ENCODE measurements around the gene NKD2.
"Not testable (repeated sequence)": the region's sequence is repeated elsewhere in the genome, so short reads cannot be mapped to it uniquely, and the experiment has no call there.

Gene NKD2

GRCh38 chr5:1059884-1060263 is 51.3 kb downstream of the NKD2 start:
- DNase-seq = no peak

GRCh38 chr5:1060535-1060981 is 52.0 kb downstream of the NKD2 start:
- DNase-seq = no peak

- DNase-seq = not testable (repeated sequence)
These were observed 52.7 kb downstream of the NKD2 start for GRCh38 chr5:1061292-1061691.

GRCh38 chr5:1061916-1062315 is 53.3 kb downstream of the NKD2 start:
- no peak for DNase-seq

DNA sequence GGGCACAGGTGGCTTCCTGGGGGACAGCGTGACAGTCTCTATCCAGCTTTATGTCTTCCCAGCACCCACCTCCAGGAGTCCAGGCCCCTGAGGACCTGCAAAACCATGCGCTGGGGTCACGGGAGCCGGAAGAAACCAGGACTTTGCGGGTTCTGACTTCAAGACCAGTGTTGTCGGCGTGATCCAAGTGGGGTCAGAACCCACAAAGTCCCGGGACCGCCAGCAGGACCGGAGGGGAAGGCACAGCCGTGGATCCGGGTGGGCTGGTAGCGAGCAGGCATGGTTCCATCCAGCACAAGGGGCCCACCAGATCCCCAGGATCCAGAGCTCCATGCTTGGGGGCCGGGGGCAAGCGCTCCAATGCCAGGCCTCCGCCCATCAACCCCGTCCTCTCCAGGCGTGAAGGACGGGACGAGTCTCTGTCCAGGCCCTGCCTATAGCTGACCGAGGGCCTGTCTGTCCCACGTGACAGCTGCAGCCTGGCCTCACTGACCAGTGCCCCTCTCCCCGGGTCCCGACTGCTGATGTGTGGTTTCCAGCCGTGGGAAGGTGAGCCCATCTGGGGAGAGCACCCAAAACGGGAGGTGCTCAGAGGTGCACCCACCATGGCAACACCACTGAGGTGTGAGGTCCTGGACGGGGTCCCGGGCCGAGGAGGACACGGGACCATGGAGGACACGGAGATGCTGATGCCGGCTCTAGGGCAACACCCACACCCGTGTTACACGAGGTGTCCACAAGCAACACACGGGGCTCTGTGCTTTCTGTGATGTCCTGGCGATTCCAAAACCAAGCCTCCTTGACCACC is 54.4 kb downstream of the NKD2 start:
- no peak for DNase-seq

- no peak for DNase-seq
These were observed 55.2 kb downstream of the NKD2 start for GRCh38 chr5:1063661-1064382.

GRCh38 chr5:1064383-1065142 is 56.0 kb downstream of the NKD2 start:
- no peak for DNase-seq

DNA sequence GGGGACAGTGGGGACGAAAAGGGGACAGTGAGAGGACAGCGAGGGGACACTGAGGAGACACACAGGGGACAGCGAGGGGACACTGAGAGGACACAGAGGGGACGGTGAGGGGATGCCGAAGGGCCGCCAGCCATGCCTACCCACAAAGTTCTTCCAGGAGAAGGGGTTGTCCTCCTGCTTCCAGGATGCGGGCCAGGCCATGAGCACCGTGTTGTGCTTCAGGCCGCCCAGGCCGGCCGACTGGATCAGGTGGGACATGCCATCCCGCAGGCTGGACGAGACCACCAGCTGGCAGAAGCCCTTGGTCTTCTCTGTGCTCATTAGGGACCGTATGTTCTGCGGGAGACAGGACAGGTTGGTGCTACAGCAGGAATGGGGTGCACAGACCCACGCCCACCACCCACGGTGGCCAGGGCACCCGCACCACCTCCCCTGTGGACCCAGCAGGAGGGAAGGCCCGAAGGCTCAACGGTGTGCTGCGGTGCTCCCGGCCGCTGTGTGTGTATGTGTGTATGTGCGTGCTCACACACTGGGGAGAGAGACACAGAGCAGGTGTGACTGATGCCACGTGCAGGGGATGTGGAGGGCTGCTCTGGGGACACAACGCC is 56.6 kb downstream of the NKD2 start:
- no peak for DNase-seq

- no peak for DNase-seq
These were observed 57.5 kb downstream of the NKD2 start for GRCh38 chr5:1065891-1066650.

DNA sequence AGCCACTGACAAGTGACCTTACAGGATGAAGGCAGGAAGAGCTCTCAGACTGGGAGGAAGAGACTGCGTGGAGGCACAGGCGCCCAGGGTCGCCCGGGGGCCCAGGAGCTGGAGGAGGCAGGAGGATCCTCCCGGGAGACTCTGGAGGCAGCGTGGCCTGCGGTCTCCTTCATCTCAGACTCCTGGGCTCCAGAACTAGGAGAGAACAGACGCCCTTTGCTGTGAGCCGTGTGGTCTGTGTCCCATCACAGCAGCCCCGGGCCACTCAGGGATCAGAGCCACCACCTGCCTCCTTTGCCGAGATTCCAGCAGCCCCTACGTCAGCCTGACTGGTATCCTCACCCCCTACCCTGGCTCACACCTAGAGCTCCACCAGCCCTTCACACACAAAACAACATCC is 58.1 kb downstream of the NKD2 start:
- DNase-seq = no peak

GRCh38 chr5:1067141-1068121 is 58.8 kb downstream of the NKD2 start:
- DNase-seq = no peak

- no peak for DNase-seq
These were observed 59.7 kb downstream of the NKD2 start for GRCh38 chr5:1068204-1068894.

GRCh38 chr5:1068895-1069719 is 60.5 kb downstream of the NKD2 start:
- no peak for DNase-seq

GRCh38 chr5:1069720-1070088 is 61.1 kb downstream of the NKD2 start:
- DNase-seq = no peak

DNA sequence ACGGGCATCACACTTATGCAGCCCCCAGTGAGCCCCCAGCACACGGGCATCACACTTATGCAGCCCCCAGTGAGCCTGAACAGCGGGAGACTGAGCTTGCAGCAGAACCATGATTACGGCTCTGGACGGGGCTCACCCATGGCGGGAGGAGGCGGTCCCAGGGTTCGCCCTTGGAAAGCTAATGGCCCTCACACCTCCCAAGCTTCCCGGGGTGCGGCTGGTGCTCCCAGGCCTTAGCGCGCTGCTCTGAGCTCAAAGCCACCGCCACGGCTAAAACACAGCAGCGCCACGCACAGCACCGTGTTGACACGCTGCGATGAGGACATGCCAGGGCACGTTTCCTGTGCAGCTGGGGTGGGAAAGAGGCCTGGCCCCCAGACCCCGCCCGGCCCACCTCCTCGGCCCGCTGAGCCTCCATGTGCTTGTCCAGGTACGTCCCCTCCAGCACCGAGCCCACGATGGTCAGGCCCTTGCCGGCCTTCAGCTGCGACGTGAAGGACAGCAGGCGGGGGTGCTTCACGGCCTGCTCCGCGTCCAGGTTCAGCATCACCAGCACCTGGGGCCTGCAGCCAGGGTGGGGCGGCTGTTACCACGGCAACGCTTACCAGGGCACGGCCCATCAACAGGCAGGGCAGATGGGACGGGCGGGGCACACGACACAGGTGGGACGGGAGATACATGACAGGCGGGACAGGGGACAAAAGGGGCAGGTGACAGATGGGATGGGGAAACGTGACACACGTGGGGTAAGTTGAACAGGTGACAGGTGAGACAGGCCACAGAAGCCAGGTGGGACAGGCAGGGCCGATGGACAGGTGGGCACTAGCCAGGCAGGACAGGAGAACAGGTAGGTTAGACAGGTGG is 64.9 kb downstream of the NKD2 start:
- no peak for DNase-seq

DNA sequence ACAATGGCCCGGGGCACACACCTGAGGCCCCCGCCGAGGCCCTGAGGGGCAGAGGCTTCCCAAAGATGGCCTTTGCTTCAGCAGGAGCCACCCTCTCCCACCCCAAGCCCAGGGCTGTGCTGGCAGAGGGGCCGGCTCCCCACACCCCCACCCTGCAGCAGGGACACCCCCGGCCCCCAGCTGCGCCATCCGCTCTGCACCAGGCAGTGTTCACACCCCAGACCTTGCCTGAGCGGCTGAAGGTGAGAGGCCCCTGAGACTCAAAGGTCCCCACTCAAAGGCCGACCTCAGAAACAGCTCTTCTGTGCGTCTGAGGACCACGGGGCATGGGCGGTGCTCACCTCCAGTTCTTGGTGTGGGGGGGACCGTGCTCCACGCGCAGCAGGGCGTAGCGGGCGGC is 65.6 kb downstream of the NKD2 start:
- DNase-seq = no peak

GRCh38 chr5:1074816-1075554 is 66.4 kb downstream of the NKD2 start:
- DNase-seq = no peak

- no peak for DNase-seq
These were observed 66.9 kb downstream of the NKD2 start for GRCh38 chr5:1075555-1075881.
